Nephron progenitor cell (in vitro differentiated cells): ENCODE measurements around the gene MYO7A.

Experiments used
- DNase-seq: peaks from one replicate; pipeline ENCODE4 v3.0.0; 2021
- H3K27ac Mint-ChIP-seq: 2 replicates; pipeline ENCODE4 v1.8.0; 2021; ENCODE audit warnings: mild to moderate bottlenecking, moderate library complexity, mixed read lengths
- H3K27me3 Mint-ChIP-seq: 2 replicates; pipeline ENCODE4 v1.8.0; 2021; ENCODE audit warnings: mild to moderate bottlenecking, low read depth, mixed read lengths; ENCODE audit not compliant: poor library complexity
- H3K36me3 Mint-ChIP-seq: 2 replicates; pipeline ENCODE4 v1.8.0; 2021; ENCODE audit warnings: low read depth, mixed read lengths
- H3K4me1 Mint-ChIP-seq: 2 replicates; pipeline ENCODE4 v1.8.0; 2021; ENCODE audit warnings: mixed read lengths
- H3K4me3 Mint-ChIP-seq: 2 replicates; pipeline ENCODE4 v1.8.0; 2021; ENCODE audit warnings: mild to moderate bottlenecking, moderate library complexity, mixed read lengths
- H3K9me3 Mint-ChIP-seq: 2 replicates; pipeline ENCODE4 v1.8.0; 2021; ENCODE audit warnings: mild to moderate bottlenecking, moderate library complexity, mixed read lengths
- CTCF ChIP-seq: fragments of 200-600 bp; sonication (generic); IDR thresholded peaks from 2 replicates; pipeline ENCODE4 v1.5.0; 2021; ENCODE audit warnings: antibody characterized with exemption

MYO7A gene

GRCh38 chr11:77259641-77260040, 131.6 kb downstream of the MYO7A start:
- Mint-ChIP-seq H3K4me1 (no peaks in the 10 kb centered on the region), H3K36me3 (no peaks in the 10 kb centered on the region), H3K27ac (no peak overlapping the region), H3K9me3 (peaks cover 32% of the 10 kb centered on the region), H3K4me3 (no peak overlapping the region), H3K27me3 (no peaks in the 10 kb centered on the region)
- no peak for TF ChIP-seq CTCF
- DNase-seq = no peak

GRCh38 chr11:77262803-77263202, 134.8 kb downstream of the MYO7A start:
- Mint-ChIP-seq H3K36me3 (no peaks in the 10 kb centered on the region), H3K4me3 (no peak overlapping the region), H3K4me1 (no peaks in the 10 kb centered on the region), H3K9me3 (peaks cover 32% of the 10 kb centered on the region), H3K27me3 (no peaks in the 10 kb centered on the region), H3K27ac (no peak overlapping the region)
- DNase-seq = no peak
- TF ChIP-seq CTCF = no peak
